CD4-positive, alpha-beta T cell treated with Interleukin-15 for 4 hours (primary cell): ENCODE measurements around the gene TCF25.

Experiments
- DNase-seq: peaks from one replicate; pipeline ENCODE4 v3.0.0-alpha.2; 2020; ENCODE audit warnings: low spot score

The TCF25 gene

DNA sequence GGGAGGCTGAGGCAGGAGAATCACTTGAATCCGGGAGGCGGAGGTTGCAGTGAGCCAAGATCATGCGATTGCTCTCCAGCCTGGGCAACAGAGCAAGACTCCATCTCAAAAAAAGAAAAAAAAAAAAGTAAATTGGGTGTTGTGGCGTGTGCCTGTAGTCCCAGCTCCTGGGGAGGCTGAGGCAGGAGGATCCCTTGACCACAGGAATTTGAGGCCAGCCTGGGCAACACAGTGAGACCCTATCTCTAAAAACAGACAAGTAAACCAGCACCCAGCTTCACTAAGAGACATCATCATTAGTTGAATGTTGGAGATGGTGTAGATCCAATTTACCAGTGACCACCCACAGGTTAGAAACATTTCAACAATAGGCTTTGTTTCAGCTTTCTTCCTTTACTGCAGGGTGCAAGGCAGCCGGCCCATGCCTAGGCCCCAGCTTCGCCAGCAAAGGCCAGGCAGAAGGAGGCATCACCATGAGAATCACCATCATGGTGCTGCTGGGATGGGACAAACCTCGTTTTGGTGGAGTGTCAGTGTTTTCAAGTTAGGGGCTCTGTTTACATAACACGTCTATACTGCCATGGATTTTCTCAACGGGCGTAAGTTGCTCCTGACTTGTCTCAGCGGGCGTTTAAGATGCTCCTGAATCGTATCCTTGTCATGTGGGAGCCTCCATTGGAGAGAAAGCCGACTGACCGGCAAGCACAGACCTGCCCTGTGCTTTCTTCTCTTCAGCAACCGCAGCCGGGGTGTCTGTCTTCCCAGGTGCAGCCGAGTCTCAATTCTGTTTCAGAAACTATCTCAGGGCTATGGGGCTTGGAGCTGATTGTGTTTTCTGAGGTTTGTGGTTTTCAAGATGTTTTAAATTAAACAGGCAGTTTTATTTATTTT lies 7.3 kb downstream of the TCF25 start:
- no peak for DNase-seq

DNA sequence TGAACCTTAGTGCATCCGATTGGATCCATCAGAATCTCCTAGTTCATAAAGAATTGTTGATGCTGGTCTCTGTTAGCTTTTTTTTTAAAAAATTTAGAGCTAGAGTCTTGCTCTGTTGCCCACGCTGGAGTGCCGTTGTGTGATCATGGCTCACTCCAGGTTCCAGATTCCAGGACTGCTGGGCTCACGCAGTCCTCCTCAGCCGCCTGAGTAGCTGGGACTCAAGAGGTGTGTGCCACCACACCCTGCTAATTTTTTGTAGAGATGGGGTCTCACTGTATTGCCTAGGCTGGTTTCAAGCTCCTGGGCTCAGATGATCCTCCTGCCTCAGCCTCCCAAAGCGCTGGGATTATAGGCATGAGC lies 8.0 kb downstream of the TCF25 start:
- no peak for DNase-seq

DNA sequence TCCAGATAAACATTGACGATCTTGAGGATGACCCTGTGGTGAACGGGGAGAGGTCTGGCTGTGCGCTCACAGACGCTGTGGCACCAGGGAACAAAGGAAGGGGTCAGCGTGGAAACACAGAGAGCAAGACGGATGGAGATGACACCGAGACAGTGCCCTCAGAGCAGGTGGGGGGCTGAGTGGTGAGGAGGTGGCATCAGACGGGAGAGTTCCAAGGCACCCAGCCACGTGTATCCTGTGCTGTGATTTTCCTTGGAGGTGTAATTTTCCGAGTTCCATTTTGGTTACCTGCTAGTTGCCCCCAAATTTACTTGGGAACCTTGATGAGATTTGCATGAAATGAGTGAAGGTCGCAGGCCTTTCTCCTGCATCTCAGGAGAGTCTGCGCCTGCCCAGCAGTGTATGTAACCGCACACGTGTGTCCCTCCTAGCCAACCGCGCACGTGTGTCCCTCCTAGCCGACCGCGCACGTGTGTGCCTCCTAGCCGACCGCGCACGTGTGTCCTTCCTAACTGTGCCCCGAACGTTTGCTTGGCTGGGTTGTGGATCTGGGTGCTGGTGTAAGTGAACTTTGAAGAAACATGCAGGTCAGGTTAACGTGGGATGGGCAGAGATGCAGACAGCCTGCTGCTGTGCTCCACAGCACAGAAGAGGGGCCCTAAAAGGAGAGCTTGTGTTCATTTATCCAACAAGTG lies 10.1 kb downstream of the TCF25 start:
- no peak for DNase-seq

DNA sequence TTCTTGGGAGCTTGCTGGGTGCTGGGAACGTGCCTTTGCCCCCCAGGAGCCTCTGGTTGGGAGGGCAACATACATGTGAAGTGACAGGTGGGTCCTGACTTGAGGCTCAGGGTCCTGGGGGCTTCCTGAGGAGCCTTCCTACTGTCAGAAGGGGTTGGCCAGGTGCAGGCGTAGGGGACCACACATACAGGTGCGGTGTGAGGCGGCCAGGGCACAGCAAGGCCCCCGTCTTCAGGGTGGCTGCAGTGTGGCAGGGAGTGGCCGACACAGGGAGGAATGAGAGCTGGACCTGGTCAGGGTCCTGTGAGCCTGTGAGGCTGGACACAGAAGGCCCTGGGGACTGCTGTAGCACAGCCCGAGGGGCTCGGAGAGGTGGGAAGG lies 10.6 kb downstream of the TCF25 start:
- no peak for DNase-seq

DNA sequence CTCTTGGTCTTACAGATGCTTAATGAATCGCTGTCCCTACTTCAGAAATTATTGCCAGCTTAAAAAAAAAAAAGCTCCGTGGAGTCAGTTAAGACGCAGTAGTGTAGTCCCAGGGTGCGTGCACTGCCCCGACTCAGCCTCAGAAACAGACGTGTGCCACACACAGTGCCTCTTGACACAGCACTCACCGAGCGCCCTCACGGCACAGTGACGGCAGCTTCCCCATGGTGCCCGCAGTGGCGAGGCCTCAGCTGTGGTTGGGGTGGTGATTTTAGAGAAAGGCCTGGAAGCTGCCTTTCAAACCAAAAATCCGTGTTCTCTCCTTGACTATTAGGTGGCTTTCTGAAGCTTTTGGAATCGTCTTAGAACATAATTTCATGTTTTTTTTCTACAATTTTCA lies 13.9 kb downstream of the TCF25 start:
- no peak for DNase-seq

DNA sequence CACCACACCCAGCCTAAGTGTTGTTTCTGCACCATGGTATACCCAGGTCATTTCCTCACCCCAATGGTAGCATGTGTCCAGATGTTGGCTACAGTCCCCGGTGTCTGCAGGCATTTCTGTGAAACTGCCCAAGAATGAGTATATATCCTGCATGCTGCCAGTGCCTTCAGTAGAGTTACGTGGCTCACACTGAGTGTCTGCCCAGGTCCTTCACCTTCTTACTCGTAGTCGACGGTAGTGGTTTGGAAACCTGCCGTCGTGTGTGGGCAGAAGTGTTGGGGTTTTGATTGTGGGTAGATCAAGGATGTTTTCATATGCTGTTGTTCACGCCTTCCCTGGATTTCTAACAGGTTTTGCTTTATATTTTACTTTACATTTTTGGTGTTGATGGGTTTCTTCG lies 16.8 kb downstream of the TCF25 start:
- no peak for DNase-seq

DNA sequence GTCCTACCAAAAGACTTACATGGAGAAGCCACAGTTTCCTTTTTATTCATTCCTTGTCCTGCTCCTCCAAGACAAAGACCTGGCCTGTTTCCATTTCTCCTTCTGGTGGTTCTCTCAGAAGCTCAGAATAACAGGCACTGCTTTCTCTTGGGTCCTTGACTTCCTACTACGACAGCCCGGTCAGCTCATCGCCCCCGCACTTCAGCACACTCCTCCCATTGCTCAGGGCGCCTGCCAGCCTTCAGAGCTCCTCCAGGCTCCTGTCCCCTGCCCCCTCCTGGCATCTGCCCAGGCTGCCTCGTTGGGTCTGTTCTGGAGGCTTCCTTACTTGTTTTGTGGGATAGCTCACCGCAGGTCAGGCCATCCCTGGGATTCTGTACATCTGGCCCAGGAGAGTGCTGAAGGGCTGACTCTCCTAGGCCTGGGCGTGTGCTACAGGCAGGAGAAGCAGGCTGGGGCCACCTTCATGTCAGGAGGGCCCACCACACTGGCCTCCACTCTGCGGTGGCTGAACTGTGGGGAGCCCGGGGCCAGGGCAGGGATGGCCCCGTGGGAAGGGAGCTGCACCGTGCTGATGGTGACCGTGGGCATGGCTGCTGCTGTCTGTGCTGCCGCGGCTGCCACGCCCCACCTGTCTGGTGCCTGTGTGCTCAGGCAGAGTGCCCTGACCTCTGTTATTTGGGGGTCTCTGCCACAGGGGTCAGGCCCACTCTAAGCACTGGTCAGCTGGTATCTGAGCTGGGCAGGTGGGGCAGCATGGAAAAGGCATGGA lies 17.7 kb downstream of the TCF25 start:
- DNase-seq, result no peak

DNA sequence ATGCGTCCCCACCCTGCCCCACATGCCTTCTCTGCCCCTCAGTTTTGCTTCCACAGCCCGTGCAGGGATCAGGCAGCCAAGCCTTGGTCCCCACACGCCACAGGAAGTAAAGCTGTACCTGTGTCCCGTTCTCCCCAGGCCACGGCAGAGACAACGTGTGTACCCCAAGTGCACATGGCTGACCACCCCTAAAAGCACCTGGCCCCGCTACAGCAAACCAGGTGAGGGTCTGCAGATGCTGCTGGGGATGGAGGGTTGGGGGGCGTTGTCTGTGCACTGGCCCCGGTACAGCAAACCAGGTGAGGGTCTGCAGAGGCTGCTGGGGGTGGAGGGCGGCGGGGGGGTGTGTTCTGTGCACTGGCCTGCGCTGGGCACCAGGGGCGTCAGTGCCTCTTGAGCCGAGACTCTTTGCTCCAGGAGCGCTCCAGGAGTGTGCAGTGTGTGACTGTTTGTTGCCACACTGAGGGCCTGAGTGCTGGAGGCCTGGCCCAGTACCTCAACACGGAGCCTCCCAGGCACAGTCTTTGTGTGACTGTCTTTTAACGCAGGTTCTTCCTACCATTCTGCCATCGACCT lies 18.8 kb downstream of the TCF25 start:
- DNase-seq, result no peak

DNA sequence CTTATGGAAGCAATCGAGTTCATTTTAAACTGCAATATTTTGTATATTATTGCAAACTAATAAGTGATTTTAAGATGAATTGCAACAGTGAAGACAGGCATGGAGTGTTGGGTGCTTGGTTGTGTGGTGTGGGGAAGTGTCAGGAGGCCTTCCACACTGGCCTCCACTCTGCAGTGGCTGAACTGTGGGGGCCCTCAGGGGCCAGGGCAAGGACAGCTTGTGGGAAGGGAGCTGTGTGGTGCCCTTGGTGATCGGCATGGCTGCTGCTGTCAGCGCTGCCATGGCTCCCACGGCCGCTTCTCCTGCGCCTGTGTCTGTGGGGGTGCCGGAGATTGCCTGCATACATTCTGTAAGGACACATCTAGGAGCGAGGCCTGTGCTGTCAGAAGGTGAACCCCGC lies 19.2 kb downstream of the TCF25 start:
- DNase-seq, result no peak

DNA sequence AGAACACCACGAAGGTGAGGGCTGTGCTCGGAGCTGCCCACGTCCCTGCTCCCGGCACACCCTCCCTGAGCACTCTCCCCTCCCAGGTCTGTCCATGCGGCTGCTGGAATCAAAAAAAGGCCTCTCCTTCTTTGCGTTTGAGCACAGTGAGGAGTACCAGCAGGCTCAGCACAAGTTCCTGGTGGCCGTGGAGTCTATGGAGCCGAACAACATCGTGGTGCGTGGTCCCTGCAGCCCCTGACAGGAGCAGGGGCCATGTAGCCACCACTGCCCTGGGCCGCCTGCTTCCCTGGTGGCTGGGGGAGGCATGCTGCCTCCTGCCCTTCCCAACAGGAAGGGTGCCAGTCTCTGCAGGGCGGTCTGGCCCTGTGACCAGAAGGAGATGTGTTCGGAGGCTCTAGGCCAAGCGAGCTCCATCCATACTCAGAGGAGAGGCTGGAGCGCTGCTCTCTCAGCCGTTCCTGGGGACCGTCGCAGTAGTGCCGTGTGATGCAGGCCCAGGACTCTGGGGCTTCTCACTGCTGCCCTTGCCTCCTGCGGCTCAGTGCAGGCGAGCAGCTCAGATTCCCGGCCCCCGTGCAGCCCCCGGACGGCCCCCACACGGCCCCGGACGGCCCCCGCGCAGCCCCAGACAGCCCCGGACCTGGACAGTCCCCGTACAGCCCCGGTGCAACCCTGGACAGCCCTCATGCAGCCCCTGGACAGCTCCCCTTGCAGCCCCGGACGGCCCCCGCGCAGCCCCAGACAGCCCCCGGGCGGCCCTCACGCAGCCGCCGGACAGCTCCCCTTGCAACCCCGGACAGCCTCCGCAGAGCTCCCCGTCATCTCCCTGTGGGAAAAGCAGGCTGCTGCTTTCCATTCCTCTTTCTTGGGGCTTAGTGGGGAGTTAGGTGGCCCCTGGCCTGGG lies 20.5 kb downstream of the TCF25 start:
- DNase-seq, result no peak

DNA sequence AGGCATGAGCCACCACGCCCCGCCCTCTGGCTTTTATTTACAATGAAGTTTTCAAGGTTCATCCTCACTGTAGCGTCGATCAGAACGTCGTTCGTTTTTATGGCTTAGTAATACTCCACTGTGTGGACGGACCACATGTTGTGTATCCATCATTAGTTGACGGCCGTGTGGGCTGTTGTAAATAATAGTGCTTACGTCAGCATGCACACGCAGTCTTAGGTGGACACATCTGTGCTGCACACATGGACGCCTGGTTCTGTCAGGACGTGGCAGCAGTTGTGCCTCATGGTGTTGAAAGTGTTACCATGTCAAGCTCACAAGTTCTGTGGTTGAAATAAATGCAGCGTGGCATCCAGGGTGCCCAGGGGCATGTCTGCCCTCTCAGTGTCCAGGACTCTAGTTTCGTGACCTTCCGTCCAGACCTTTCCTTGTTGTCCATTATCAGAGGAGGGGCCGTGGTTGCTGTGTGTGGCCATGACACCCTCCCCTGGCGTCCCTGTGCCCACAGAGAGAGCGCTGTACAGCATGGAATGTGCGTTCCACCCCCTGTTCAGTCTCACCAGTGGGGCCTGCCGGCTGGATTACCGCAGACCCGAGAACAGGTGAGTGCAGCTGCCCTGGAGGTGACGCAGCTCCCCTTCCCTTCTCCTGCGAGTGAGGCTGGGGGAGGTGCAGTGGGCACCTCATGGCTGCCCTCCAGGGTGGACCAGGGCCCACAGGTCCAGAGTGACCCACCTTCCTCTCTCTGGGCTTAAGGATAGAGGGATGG lies 22.3 kb downstream of the TCF25 start:
- no peak for DNase-seq

DNA sequence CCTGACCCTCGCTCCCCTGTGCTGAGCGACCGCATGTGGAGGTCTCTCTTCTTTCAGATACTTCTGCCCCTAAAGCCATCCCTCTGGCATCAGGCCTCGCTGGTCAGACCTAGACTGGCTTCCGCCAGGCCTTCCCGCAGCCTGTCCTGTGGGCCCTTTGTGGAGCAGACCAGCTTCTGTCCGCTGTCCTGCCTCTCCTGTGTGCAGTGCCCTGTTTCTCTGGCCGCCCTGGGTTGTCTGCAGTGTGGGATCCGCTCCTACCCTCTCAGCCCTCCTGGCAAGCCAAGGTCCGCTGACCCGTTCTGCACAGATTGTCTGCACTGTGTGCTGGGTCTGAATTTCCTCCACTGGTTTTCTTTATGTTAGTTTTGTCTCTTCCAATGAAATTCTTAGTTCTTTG lies 23.8 kb downstream of the TCF25 start:
- DNase-seq, result no peak

DNA sequence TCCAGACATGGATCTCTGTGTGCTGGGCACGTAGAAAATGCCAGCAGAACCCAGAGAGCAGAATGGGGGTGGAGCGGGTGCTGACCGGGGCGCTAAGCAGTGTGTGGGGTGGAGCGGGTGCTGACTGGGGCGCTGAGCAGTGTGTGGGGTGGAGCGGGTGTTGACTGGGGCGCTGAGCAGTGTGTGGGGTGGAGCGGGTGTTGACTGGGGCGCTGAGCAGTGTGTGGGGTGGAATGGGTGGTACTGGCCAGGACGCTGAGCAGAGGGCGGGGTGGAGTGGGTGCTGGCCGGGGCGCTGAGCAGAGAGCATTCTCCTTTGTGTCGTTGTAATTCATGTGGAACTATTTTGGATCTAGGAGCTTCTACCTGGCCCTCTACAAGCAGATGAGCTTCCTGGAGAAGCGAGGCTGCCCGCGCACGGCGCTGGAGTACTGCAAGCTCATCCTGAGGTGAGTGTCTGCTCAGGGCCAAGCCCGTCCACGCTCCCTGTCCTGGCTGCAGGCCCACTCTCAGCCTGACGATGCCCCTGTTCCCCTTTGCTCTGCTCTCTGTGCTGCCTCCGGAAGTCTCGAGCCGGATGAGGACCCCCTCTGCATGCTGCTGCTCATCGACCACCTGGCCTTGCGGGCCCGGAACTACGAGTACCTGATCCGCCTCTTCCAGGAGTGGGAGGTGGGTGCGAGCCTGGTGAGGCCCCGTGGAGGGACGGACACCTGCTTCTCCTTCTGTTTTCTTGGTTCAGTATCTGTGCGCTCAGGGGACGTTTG lies 25.0 kb downstream of the TCF25 start:
- DNase-seq, result no peak

DNA sequence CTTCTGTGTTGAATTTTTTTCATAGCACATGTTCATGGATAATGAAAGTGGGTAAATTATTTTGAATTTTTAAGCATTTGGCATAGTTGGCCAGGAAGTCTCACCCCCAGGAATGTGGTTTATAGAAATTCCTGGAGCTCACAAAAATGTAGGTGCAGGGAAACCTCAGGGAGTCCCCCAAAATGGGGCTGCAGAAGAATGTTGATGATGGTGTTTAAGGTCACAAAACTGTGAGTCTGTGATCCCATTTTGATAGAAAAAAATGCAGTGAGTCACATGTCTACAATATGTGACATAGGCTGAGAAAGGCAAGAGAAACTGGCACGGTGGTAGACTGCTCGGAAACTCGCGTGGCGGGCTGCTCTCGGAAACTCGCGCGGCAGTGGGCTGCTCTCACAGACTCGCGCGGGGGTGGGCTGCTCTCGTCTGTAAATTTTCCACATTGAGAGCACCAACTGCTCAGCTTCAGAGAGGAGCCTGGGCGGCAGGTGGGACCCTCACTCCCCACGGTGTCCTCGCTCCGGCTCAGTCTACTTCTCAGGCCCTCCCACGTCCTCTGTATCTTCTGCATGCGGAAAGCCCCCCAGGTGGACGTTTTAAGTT lies 26.6 kb downstream of the TCF25 start:
- DNase-seq, result no peak

DNA sequence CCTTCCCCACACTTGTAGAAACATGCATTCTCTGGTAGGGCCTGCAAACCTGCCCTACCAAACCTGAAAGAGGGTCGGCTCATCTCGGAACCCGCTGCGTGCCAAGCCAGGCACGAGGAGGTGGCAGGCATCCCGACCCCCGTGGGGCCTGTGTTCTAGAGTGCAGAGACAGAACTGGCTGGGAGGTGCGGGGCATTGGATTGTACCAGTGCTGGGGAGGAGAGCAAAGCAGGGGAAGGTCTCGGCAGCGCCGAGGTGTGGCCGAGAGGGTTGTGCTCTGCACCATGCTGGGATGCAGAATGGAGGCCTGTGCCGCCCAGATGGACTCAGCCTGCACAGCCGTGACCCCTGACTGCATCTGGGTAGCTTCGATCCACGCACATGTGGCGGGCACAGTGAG lies 27.5 kb downstream of the TCF25 start:
- no peak for DNase-seq

DNA sequence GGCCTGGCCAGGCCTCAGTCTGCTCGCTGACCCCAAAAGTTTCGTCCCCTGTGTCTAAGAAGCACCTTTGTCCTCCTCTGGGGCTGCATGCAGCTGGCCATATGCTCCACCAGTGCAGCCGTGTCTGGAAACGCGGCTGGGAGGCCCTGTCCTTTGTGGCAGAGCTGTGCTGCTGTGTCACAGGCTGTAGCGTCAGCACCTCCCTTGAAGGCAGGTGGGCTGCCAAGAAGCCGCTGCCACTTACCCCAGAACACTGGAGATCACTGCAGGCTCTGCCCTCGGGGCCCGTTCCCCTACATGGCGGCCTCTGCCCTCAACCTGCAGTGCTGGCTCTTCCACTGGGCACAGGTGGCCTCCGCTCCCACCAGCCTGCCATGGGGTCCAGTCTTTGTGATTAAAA lies 29.6 kb downstream of the TCF25 start:
- no peak for DNase-seq

DNA sequence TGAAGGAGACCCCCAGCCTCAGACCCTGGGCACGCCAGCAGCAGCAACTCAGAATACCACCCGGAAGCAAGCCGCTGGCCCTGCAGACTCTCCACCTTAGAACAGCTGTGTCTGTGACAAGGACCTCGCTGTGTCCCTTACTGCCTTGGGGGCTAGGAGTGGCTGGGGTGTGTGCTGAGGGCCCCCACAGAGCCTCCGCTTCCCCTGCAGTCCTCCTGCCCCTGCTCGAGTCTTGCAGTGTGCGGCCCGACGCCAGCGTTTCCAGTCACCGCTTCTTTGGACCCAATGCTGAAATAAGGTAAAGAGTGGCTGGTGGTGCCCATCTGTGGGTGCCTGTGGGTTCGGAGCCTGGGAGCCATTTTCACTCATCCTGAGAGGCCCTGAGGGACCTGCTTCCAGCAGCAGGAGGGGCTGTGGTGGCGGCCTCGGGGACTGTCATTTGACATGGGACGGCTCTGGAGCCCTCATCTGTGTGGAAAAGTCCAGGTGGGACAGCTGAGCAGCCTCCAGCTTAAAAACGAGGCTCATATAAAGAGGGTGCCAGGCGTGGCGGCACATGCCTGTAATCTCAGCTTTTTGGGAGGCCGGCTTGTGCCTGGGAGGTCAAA lies 30.6 kb downstream of the TCF25 start:
- no peak for DNase-seq

DNA sequence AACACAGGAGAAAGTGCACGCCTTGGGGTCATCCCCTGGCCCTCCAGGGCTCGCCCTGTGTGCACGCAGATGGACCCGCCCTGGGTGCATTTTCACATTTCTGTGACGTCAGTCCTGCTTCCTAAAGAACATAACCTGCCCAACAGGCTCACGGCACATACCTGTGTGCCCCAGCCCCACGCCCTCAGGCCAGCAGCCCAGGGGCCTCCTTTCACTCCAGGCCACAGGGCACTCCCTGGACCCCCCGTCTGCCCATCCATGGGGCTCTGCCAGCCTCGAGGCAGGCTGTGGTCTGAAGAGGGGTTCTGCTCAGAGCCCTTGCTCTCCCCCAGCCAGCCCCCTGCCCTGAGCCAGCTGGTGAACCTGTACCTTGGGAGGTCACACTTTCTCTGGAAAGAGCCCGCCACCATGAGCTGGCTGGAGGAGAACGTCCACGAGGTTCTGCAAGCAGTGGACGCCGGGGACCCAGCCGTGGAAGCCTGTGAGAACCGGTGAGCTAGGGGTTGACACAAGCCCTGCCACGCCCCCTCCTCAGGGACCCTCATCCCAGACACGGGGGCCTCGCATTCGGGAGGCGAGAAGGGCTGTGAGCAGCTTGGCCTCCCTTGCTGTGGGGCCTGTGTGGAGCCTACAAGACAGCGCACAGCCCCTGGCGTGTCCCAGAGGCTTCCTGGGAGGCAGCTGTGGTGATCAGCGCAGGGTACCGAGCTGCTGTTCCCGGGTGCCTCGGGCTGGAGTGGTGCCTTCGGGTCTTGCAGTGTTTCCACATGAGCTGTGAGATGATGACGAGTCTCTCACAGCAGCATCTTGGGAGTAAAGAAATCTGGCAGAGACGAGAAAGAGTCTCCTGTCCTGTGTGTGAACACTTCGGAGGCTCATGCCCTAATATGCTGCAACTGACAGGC lies 31.5 kb downstream of the TCF25 start:
- DNase-seq, result no peak
